K562 (cell line): ENCODE results near the gene MAN2A1. TPM values are rescaled to one million over a fixed set of nuclear protein-coding genes. Genes with fewer than 3 reads are reported as not detected.

Experiments used
- ATAC-seq: fragments of 200-7000 bp; cut with Tn5 transposase; 3 replicates; pipeline ENCODE4 v1.9.1; 2020; ENCODE audit warnings: moderate library complexity
- BruUV-seq: library from RNA; stranded (reverse); fragments of 400-500 nt; replicated peaks from 2 replicates; lab custom pipeline; 2021; lab: Mats Ljungman, UMichigan
- CTCF ChIA-PET: fragments of 300-600 bp; formaldehyde crosslinking; extraction: SDS; loops from one replicate; lab custom pipeline; 2021; ENCODE audit warnings: low intra/inter-chr PET ratio; lab: Yijun Ruan, JAX
- POLR2A ChIA-PET: fragments of 300-600, 350-650 bp; sonication (Branson Sonifier 250); formaldehyde crosslinking; extraction: SDS; loops from one replicate; lab custom pipeline; 2021; ENCODE audit warnings: antibody characterized with exemption, inconsistent platforms; lab: Yijun Ruan, JAX
- DNase-seq, 4 experiments: peaks; one replicate each; pipeline versions ENCODE4 v3.0.0 to v3.0.0-alpha.2; 2011 to 2018; ENCODE audit warnings: low spot score in 3 of 4, mixed read lengths in 3 of 4; ENCODE audit errors: extremely low read depth in 1 of 4
- FAIRE-seq: peaks from 2 replicates; lab custom pipeline; 2011; peaks lifted over from hg19 to GRCh38; lab: Jason Lieb, UNC
- H2AFZ ChIP-seq: 2 replicates; pipeline ENCODE4 v1.6.0; 2011; ENCODE audit warnings: low read depth, low read length, control low read depth, inconsistent platforms
- H3K27ac ChIP-seq: fragments of 200-600 bp; 3 replicates; pipeline ENCODE4 v1.8.0; 2011; ENCODE audit warnings: low read depth, mild to moderate bottlenecking, control low read depth, inconsistent platforms, low read length, moderate library complexity, mixed read lengths; ENCODE audit errors: extremely low read depth
- H3K27me3 ChIP-seq, 2 experiments: fragments of 300-600 bp in 1 of 2; 2 replicates in 1 of 2; 3 replicates in 1 of 2; pipeline versions ENCODE4 v1.6.0 to v1.8.0; 2011; ENCODE audit warnings: inconsistent platforms in 2 of 2, low read length in 2 of 2, mild to moderate bottlenecking in 1 of 2, mixed read lengths in 1 of 2, moderate library complexity in 1 of 2; ENCODE audit not compliant: control insufficient read depth in 2 of 2, insufficient read depth in 2 of 2
- H3K36me3 ChIP-seq: fragments of 300-600 bp; 3 replicates; pipeline ENCODE4 v1.8.0; 2011; ENCODE audit warnings: mild to moderate bottlenecking, low read length, inconsistent platforms; ENCODE audit not compliant: control insufficient read depth, insufficient read depth
- H3K4me1 ChIP-seq, 2 experiments: fragments of 200-600 bp in 1 of 2; replicated peaks in 1 of 2; 2 replicates in 1 of 2; 3 replicates in 1 of 2; pipeline versions ENCODE4 v1.5.1 to v1.8.0; 2011; ENCODE audit warnings: inconsistent platforms in 2 of 2, low read length in 2 of 2, mild to moderate bottlenecking in 1 of 2, mixed read lengths in 1 of 2, moderate library complexity in 1 of 2; ENCODE audit not compliant: control insufficient read depth in 2 of 2, insufficient read depth in 2 of 2
- H3K4me2 ChIP-seq: 2 replicates; pipeline ENCODE4 v1.6.1; 2011; ENCODE audit warnings: low read length, control low read depth, inconsistent platforms, mixed read lengths; ENCODE audit not compliant: insufficient read depth
- H3K4me3 ChIP-seq: fragments of 200-600 bp; sonication (generic), shearing (Covaris generic); 2 replicates; pipeline ENCODE4 v1.5.1; 2016; ENCODE audit warnings: control low read depth, inconsistent platforms
- H3K79me2 ChIP-seq: fragments of 200-600 bp; 3 replicates; pipeline ENCODE4 v1.8.0; 2011; ENCODE audit warnings: low read length, inconsistent platforms; ENCODE audit not compliant: control insufficient read depth, insufficient read depth
- H3K9ac ChIP-seq, 2 experiments: 2 replicates each; pipeline versions ENCODE4 v1.6.0 to v1.6.1; 2011; ENCODE audit warnings: low read depth in 2 of 2, low read length in 2 of 2, control low read depth in 1 of 2, inconsistent platforms in 1 of 2, mild to moderate bottlenecking in 1 of 2, mixed read lengths in 1 of 2; ENCODE audit not compliant: insufficient read depth in 1 of 2
- H3K9me1 ChIP-seq: one replicate; pipeline ENCODE4 v1.6.0; 2011; ENCODE audit warnings: inconsistent platforms, mild to moderate bottlenecking, low read length, moderate library complexity; ENCODE audit not compliant: control insufficient read depth, insufficient read depth
- H3K9me3 ChIP-seq: replicated peaks from 2 replicates; pipeline ENCODE4 v1.5.1; 2011; ENCODE audit warnings: low read depth, low read length, inconsistent platforms; ENCODE audit not compliant: control insufficient read depth, insufficient read depth
- H4K20me1 ChIP-seq: replicated peaks from 2 replicates; pipeline ENCODE4 v1.6.1; 2011; ENCODE audit warnings: low read length, inconsistent platforms, mixed read lengths; ENCODE audit not compliant: control insufficient read depth, insufficient read depth
- BDP1 ChIP-seq: IDR thresholded peaks from 3 replicates; pipeline ENCODE4 v1.6.1; 2011; ENCODE audit not compliant: insufficient read length, insufficient read depth
- DIDO1 ChIP-seq: fragments of 450-650 bp; IDR thresholded peaks from 2 replicates; pipeline ENCODE4 v1.6.1; 2016; ENCODE audit warnings: low read depth, missing biosample characterization, missing genetic modification characterization
- FOXK1 ChIP-seq: sonication (generic); formaldehyde crosslinking; IDR thresholded peaks from 2 replicates; pipeline ENCODE4 v1.8.0; 2022; ENCODE audit warnings: missing genetic modification reagents, mild to moderate bottlenecking, borderline replicate concordance
- KDM2B ChIP-seq: fragments of 250-450 bp; sonication (Bioruptor Pico); IDR thresholded peaks from 2 replicates; pipeline ENCODE4 v1.8.0; 2021; ENCODE audit warnings: mild to moderate bottlenecking, moderate library complexity
- MTA2 ChIP-seq: fragments of 450-650 bp; IDR thresholded peaks from 2 replicates; pipeline ENCODE4 v1.6.1; 2016; ENCODE audit warnings: low read depth
- TOE1 ChIP-seq, 2 experiments: fragments of 450-650 bp in 1 of 2; sonication (generic) in 1 of 2; formaldehyde crosslinking in 1 of 2; IDR thresholded peaks; 2 replicates each; pipeline versions ENCODE4 v1.7.1 to v1.8.0; 2016 to 2022; ENCODE audit warnings: borderline replicate concordance in 2 of 2, mild to moderate bottlenecking in 2 of 2, antibody characterized with exemption in 1 of 2, inconsistent platforms in 1 of 2, low read depth in 1 of 2, missing genetic modification reagents in 1 of 2, moderate library complexity in 1 of 2
- TRIM28 ChIP-seq: fragments of 450-650 bp; IDR thresholded peaks from 2 replicates; pipeline ENCODE4 v1.6.1; 2017
- ZNF445 ChIP-seq: fragments of 250-450 bp; sonication (Bioruptor Pico); IDR thresholded peaks from 2 replicates; pipeline ENCODE4 v1.4.0; 2020; ENCODE audit warnings: low read depth, mild to moderate bottlenecking, moderate library complexity
- WGBS: fragments of 100-300 bp; shearing (Covaris generic); methylation state at CpG from one replicate; pipeline ENCODE4 v1.1.6; 2016; ENCODE audit warnings: low coverage, mixed read lengths; ENCODE audit not compliant: insufficient coverage; ENCODE audit errors: missing lambda C conversion rate; 5-methylcytosine and 5-hydroxymethylcytosine counted together
- in situ Hi-C: fragments of 300-500 bp; cut with MboI; formaldehyde crosslinking; loops from 4 replicates; pipeline ENCODE4 v1.15.0; 2018; ENCODE audit warnings: inconsistent platforms, mixed read lengths
- intact Hi-C: fragments of 100-400 bp; cut with micrococcal nuclease; formaldehyde crosslinking; loops from 2 replicates; pipeline ENCODE4 v1.14.2; 2022
- polyA plus RNA-seq, 8 experiments: library from polyadenylated mRNA; depleted of rRNA in 4 of 8; stranded (reverse) in 5 of 8; unstranded in 3 of 8; fragments of >200 nt; fragmentation: Nextera tagmentation in 2 of 8; fragmentation: Illumina TruSeq in 1 of 8; extraction: Ambion mirVana in 2 of 8; extraction: Trizol in 1 of 8; gene quantifications; 2 replicates each; pipeline versions ENCODE4 v1.2.1 to v1.2.3, GENCODE V29; 2011 to 2014; ENCODE audit warnings: inconsistent platforms in 1 of 8, missing spikeins in 1 of 8
- total RNA-seq, 7 experiments: library from RNA; depleted of rRNA in 6 of 7; stranded (reverse); fragments of >200 nt in 6 of 7; fragmentation: Illumina TruSeq in 2 of 7; extraction: Trizol in 2 of 7; gene quantifications; 2 replicates each; pipeline versions ENCODE4 v1.2.1 to v1.2.3, GENCODE V29; 2011 to 2021; ENCODE audit warnings: low replicate concordance in 1 of 7
- TF ChIP-seq, protein P1 (sequence below): fragments of 450-650 bp; IDR thresholded peaks from 2 replicates; pipeline ENCODE4 v1.6.1; 2016; ENCODE audit warnings: antibody characterized with exemption
- TF ChIP-seq, protein P2 (sequence below), 2 experiments: fragments of 450-650 bp in 1 of 2; sonication (generic) in 1 of 2; formaldehyde crosslinking in 1 of 2; IDR thresholded peaks; 2 replicates each; pipeline versions ENCODE4 v1.7.1 to v1.9.0; 2016 to 2022; ENCODE audit warnings: inconsistent platforms in 1 of 2, mild to moderate bottlenecking in 1 of 2, missing genetic modification reagents in 1 of 2

The MAN2A1 gene
- total and polyA plus RNA-seq, 9 of the 15 experiments (the other 6 are each of a cell fraction or from before 2014, with no cell fraction given), result 5.2 to 32.0 (median 19.8) TPM

DNA sequence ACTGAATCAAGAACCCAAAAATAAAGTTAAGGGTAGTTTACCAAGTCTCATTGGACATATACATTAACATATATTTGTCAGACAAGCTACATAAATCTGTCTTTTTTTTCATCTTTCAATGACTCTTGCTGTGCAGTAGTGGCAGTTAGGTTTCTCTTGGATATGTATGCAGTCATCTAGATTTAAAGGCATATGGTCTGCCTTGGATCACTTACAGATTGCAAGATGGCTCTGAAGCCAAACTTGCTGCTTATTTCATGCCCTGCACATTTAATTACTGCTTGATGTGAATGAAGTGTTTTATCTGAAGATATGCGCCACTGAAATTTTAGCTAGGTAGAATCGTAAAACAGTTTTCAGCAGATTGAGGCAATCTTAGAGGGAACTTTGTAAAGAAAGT, 18.6 kb upstream of the MAN2A1 start:
- BruUV-seq, result no TSS peak
- H3K36me3 ChIP-seq, result no peaks in the 10 kb centered on the region
- intact Hi-C loops, result no loop called here
- no peaks in the 10 kb centered on the region for H3K9me1 ChIP-seq
- ChIA-PET POLR2A (interaction anchor here (1.0 kb wide), 1 partner anchor 17 kb away, joined by 4 read pairs; no protein-coding TSS in a partner anchor), CTCF (no interaction called here)
- in situ Hi-C loops, result no loop called here
- DNase-seq (no peak), FAIRE-seq (no peak), ATAC-seq (no peak)
- no peak overlapping the region for H2AFZ ChIP-seq
- peaks cover 0 to 3% of the 10 kb centered on the region in 2 experiments; a peak in 1 of 5 replicates for H3K4me1 ChIP-seq
- H3K4me3 ChIP-seq, result no peak overlapping the region
- no peak overlapping the region for H3K27ac ChIP-seq
- H3K4me2 ChIP-seq, result no peak overlapping the region
- peaks cover 2 to 5% of the 10 kb centered on the region in 2 experiments; a peak in 3 of 5 replicates for H3K27me3 ChIP-seq
- WGBS, result 45% methylated on average over 2 of the region's 2 CpGs
- H3K9me3 ChIP-seq, result no peaks in the 10 kb centered on the region
- H4K20me1 ChIP-seq, result no peaks in the 10 kb centered on the region
- H3K9ac ChIP-seq, result no peak overlapping the region
- no peaks in the 10 kb centered on the region for H3K79me2 ChIP-seq
- TF ChIP-seq TRIM28 (no peak), KDM2B (CRISPR knock-in tag) (no peak), ZNF445 (CRISPR knock-in tag) (no peak), DIDO1 (tag) (no peak), BDP1 (no peak), TOE1 (IDR thresholded peaks at IDR 0.05; ENCODE audit: borderline replicate concordance) (no peak), TOE1 (CRISPR knock-in tag; IDR thresholded peaks at IDR 0.05; ENCODE audit: borderline replicate concordance, low read depth) (no peak), MTA2 (no peak), FOXK1 (CRISPR knock-in tag) (no peak)
- TF ChIP-seq, protein P1, sequence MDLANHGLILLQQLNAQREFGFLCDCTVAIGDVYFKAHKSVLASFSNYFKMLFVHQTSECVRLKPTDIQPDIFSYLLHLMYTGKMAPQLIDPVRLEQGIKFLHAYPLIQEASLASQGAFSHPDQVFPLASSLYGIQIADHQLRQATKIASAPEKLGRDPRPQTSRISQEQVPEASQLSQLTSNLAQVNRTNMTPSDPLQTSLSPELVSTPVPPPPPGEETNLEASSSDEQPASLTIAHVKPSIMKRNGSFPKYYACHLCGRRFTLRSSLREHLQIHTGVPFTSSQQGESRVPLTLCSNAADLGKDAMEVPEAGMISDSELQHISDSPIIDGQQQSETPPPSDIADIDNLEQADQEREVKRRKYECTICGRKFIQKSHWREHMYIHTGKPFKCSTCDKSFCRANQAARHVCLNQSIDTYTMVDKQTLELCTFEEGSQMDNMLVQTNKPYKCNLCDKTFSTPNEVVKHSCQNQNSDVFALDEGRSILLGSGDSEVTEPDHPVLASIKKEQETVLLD, result no peak
- TF ChIP-seq, protein P2, sequence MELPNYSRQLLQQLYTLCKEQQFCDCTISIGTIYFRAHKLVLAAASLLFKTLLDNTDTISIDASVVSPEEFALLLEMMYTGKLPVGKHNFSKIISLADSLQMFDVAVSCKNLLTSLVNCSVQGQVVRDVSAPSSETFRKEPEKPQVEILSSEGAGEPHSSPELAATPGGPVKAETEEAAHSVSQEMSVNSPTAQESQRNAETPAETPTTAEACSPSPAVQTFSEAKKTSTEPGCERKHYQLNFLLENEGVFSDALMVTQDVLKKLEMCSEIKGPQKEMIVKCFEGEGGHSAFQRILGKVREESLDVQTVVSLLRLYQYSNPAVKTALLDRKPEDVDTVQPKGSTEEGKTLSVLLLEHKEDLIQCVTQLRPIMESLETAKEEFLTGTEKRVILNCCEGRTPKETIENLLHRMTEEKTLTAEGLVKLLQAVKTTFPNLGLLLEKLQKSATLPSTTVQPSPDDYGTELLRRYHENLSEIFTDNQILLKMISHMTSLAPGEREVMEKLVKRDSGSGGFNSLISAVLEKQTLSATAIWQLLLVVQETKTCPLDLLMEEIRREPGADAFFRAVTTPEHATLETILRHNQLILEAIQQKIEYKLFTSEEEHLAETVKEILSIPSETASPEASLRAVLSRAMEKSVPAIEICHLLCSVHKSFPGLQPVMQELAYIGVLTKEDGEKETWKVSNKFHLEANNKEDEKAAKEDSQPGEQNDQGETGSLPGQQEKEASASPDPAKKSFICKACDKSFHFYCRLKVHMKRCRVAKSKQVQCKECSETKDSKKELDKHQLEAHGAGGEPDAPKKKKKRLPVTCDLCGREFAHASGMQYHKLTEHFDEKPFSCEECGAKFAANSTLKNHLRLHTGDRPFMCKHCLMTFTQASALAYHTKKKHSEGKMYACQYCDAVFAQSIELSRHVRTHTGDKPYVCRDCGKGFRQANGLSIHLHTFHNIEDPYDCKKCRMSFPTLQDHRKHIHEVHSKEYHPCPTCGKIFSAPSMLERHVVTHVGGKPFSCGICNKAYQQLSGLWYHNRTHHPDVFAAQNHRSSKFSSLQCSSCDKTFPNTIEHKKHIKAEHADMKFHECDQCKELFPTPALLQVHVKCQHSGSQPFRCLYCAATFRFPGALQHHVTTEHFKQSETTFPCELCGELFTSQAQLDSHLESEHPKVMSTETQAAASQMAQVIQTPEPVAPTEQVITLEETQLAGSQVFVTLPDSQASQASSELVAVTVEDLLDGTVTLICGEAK (IDR thresholded peaks at IDR 0.05), result no peak
- TF ChIP-seq, protein P2 (CRISPR knock-in tag; IDR thresholded peaks at IDR 0.05), result no peak
